Esophagus squamous epithelium (tissue), 5 donors: ENCODE results near the gene NUP43. TPM values are rescaled to one million over a fixed set of nuclear protein-coding genes. Genes with fewer than 3 reads are reported as not detected.

ENCODE experiments used
- DNase-seq: peaks from one replicate; lab custom pipeline; 2025; lab: John Stamatoyannopoulos, UW
- H3K27ac ChIP-seq, 4 donors: fragments of 200-600 bp; sonication (generic); one replicate each; pipeline ENCODE4 v1.5.1; 2016 to 2019; ENCODE audit warnings: mild to moderate bottlenecking in 1 of 4
- H3K27me3 ChIP-seq, 4 donors: fragments of 200-600 bp; sonication (generic); 1 replicate in 3 of 4; 2 replicates in 1 of 4; pipeline versions ENCODE4 v1.5.1 to v1.6.0; 2017 to 2021; ENCODE audit warnings: antibody characterized with exemption in 1 of 4
- H3K36me3 ChIP-seq, 3 donors: fragments of 200-600 bp; sonication (generic); one replicate each; pipeline ENCODE4 v1.5.1; 2016 to 2019
- H3K4me1 ChIP-seq, 3 donors: fragments of 200-600 bp; sonication (generic); one replicate each; pipeline ENCODE4 v1.5.1; 2017 to 2019
- H3K4me3 ChIP-seq, 4 donors: fragments of 200-600 bp; sonication (generic); 1 replicate in 3 of 4; 2 replicates in 1 of 4; pipeline ENCODE4 v1.5.1; 2016 to 2019; ENCODE audit warnings: mild to moderate bottlenecking in 2 of 4, moderate library complexity in 1 of 4
- H3K9me3 ChIP-seq, 3 donors: fragments of 200-600 bp; sonication (generic); one replicate each; pipeline ENCODE4 v1.5.1; 2016 to 2019
- POLR2A ChIP-seq, 4 donors: fragments of 450-650 bp; IDR thresholded peaks; one replicate each; pipeline ENCODE4 v1.6.1; 2017; ENCODE audit warnings: antibody characterized with exemption in 4 of 4, mild to moderate bottlenecking in 4 of 4, moderate library complexity in 3 of 4
- WGBS, 2 donors: methylation state at CpG; one replicate each; pipeline ENCODE4 v1.1.5; 2018; 5-methylcytosine and 5-hydroxymethylcytosine counted together
- intact Hi-C: fragments of 100-400 bp; cut with DNase I; formaldehyde crosslinking; loops from one replicate; pipeline ENCODE4 v1.15.0; 2022
- total RNA-seq, 4 donors: library from RNA; depleted of rRNA; stranded (reverse); fragments of >200 nt; gene quantifications; one replicate each; pipeline ENCODE4 v1.1.0, GENCODE V29; 2016
- TF ChIP-seq, protein P1 (sequence below), 6 experiments: fragments of 450-650 bp in 4 of 6; fragments of 200-600 bp in 2 of 6; sonication (generic) in 2 of 6; IDR thresholded peaks; one replicate each; pipeline ENCODE4 v1.5.1; 2016 to 2019; ENCODE audit warnings: antibody characterized with exemption in 6 of 6, mild to moderate bottlenecking in 4 of 6, moderate library complexity in 4 of 6
- donor health status: DM: yes; HTN: yes; CAD: no.

Gene NUP43
- total RNA-seq, 4 donors from 2014 or later, result 7.1 to 18.8 (median 16.4) TPM

DNA sequence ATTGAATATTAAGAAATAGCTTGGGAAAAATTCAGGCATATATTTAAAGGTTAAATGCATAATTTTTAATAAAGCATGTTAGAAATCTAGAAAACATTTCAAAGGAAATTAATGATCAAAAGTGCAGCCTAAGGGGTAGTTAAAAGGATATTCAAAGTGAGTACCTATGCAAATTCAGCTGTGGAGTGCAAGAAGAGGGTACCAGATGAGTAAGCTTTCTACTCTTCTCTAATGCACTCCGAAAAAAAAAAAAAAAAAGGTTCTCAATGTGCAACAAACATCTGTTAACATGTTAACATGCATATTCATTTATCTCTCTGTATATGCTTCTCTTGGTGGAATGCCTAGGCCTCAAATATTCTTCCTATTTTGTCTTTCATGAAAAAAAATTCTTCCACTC, 65.8 kb downstream of the NUP43 start:
- H3K36me3 ChIP-seq, result peaks cover 5 to 77% (median 9%) of the 10 kb centered on the region in 3 donors
- intact Hi-C loops, result no loop called here
- no peak overlapping the region for H3K27ac ChIP-seq
- H3K4me3 ChIP-seq, result no peak overlapping the region
- TF ChIP-seq, protein P1, sequence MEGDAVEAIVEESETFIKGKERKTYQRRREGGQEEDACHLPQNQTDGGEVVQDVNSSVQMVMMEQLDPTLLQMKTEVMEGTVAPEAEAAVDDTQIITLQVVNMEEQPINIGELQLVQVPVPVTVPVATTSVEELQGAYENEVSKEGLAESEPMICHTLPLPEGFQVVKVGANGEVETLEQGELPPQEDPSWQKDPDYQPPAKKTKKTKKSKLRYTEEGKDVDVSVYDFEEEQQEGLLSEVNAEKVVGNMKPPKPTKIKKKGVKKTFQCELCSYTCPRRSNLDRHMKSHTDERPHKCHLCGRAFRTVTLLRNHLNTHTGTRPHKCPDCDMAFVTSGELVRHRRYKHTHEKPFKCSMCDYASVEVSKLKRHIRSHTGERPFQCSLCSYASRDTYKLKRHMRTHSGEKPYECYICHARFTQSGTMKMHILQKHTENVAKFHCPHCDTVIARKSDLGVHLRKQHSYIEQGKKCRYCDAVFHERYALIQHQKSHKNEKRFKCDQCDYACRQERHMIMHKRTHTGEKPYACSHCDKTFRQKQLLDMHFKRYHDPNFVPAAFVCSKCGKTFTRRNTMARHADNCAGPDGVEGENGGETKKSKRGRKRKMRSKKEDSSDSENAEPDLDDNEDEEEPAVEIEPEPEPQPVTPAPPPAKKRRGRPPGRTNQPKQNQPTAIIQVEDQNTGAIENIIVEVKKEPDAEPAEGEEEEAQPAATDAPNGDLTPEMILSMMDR (IDR thresholded peaks at IDR 0.05), result no peak
- TF ChIP-seq POLR2A (IDR thresholded peaks at IDR 0.05), result no peak
- no peaks in the 10 kb centered on the region for H3K4me1 ChIP-seq
- no peaks in the 10 kb centered on the region for H3K27me3 ChIP-seq
- DNase-seq, result no peak
- H3K9me3 ChIP-seq, result no peaks in the 10 kb centered on the region
- WGBS, 2 donors, result 26 to 55% methylated on average over 1 of the region's 1 CpG

Other genes starting within 250 kb of the NUP43 start
- 10 to 100 TPM in 3 of 4 donors, 1 to 10 TPM in 1; 9.4 to 25.2 (median 16.2) TPM for gene PPIL4, start 200.5 kb downstream of the NUP43 start, total RNA-seq
- 10 to 100 TPM; 16.8 to 43.5 (median 28.2) TPM for gene GINM1, start 180.2 kb downstream of the NUP43 start, total RNA-seq
- 10 to 100 TPM; 11.7 to 27.5 (median 15.6) TPM for gene KATNA1, start 97.8 kb downstream of the NUP43 start, total RNA-seq
- 10 to 100 TPM; 12.1 to 21.2 (median 15.5) TPM for gene LATS1, start 28.4 kb downstream of the NUP43 start, total RNA-seq
- gene PCMT1, start 3.2 kb upstream of the NUP43 start, total RNA-seq, result 100 to 1,000 TPM in 1 of 4 donors, 10 to 100 TPM in 3; 77.5 to 101 (median 88.0) TPM
- gene LRP11, start 117.8 kb upstream of the NUP43 start, total RNA-seq, result 10 to 100 TPM; 40.2 to 74.9 (median 58.4) TPM
- gene RAET1E, start 151.6 kb upstream of the NUP43 start, total RNA-seq, result 10 to 100 TPM; 50.1 to 90.1 (median 67.9) TPM
- gene RAET1G, start 176.6 kb upstream of the NUP43 start, total RNA-seq, result 10 to 100 TPM in 3 of 4 donors, 1 to 10 TPM in 1; 9.0 to 26.8 (median 13.5) TPM
- 10 to 100 TPM in 1 of 4 donors, 1 to 10 TPM in 3; 2.9 to 11.1 (median 4.6) TPM for gene ULBP2, start 195.5 kb upstream of the NUP43 start, total RNA-seq
- under 1 TPM in 2 of 4 donors, not detected in 2; 0.26 to 0.27 TPM for gene ULBP1, start 217.4 kb upstream of the NUP43 start, total RNA-seq